Left cardiac atrium (tissue), 4 donors: ENCODE data around the gene SEC16A. TPM values are rescaled to one million over a fixed set of nuclear protein-coding genes. Genes with fewer than 3 reads are reported as not detected.
"Not testable (repeated sequence)": the region's sequence is repeated elsewhere in the genome, so short reads cannot be mapped to it uniquely, and the experiment has no call there.

ENCODE experiments used
- ATAC-seq, 2 donors: fragments of 200-7000 bp; cut with Tn5 transposase; one replicate each; pipeline ENCODE4 v1.9.1; 2020; ENCODE audit warnings: mild to moderate bottlenecking in 2 of 2, moderate library complexity in 2 of 2
- DNase-seq: peaks from one replicate; pipeline ENCODE4 v3.0.0-alpha.2; 2020
- intact Hi-C, 2 donors: fragments of 100-400 bp; cut with DNase I; formaldehyde crosslinking; loops; one replicate each; pipeline versions ENCODE4 v1.14.1 to v1.15.1; 2022 to 2023
- total RNA-seq, 2 donors: library from RNA; stranded (reverse); fragmentation: NEBNext Ultra II Directional; extraction: Animal tissue kit (Norgen Biotek cat#: 25700); gene quantifications; one replicate each; pipeline ENCODE4 v1.2.1, GENCODE V29; 2021
- donor health status: DM: no; HTN: yes; CAD: no.
- donor health status: DM: no; HTN: yes; CAD: no; lungs with severe emphysema.
- donor health status: DM: yes; HTN: yes; CAD: no.
- donor health status: Dilated cardiomyopathy.

Gene SEC16A
- total RNA-seq, 2 donors from 2014 or later = 27.4 to 40.8 TPM

DNA sequence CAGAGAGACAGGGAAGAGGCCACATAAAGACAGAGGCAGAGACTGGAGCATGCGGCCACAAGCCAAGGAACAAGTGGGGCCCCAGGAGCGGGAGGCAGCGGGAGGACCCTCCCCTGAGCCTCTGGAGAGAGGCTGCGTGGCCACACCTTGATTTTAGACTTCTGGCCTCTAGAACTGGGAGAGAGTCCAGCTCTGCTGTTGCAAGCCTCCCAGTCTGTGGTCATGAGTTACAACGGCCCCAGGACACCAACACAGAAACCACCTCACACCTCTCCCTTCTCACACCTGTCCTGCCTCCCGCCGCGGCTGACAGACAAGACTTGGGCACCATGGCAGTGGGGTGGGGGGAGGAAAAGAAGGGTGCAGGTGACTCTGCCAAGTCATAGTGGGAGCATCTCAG is 45.4 kb downstream of the SEC16A start:
- intact Hi-C loops = no loop called here
- no peak for DNase-seq
- ATAC-seq = no peak

GRCh38 chr9:136436055-136436634 is 46.7 kb downstream of the SEC16A start:
- no peak for DNase-seq
- intact Hi-C loops = no loop called here
- no peak for ATAC-seq

GRCh38 chr9:136434580-136435169 is 48.2 kb downstream of the SEC16A start:
- DNase-seq (no peak), ATAC-seq (no peak)
- intact Hi-C loops = no loop called here

DNA sequence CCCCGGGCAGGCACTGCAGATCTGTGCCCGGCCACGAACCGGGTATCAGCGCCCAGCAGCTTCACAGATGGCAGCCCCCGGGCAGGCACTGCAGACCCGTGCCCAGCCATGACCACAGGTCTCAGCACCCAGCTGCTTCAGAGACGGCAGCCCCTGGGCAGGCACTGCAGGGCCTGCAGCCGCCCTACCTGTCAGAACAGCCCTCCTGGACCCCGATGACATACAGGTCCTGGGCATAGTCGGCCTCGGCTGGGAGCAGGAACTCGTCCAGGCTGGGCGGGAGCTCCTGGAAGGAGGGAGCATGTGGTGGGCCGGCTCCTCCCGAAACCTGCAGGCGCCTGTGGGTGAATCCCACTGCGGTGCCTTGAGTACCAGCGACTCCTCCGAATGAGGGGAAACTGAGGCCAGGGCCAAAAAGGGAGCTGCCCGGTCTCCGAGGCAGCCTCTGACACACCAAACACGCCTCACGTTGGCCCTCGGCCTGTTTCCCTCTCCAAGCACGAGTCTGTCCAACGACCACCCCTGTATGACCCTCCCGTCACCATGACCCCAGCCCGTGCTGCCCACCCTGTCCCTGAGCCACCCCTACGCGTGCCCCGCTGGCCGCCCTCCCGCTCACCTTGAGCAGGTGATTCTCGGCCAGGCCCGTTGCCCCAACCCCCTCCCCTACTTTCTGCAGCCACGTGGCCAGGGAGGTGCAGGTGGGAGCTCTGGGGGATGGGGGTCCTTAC is 48.8 kb downstream of the SEC16A start:
- intact Hi-C loops = no loop called here
- no peak for ATAC-seq
- no peak for DNase-seq

GRCh38 chr9:136433043-136433715 is 49.7 kb downstream of the SEC16A start:
- intact Hi-C loops = no loop called here
- DNase-seq = no peak
- ATAC-seq = no peak

- DNase-seq (no peak), ATAC-seq (no peak)
- intact Hi-C loops = no loop called here
These were observed 50.2 kb downstream of the SEC16A start for GRCh38 chr9:136432591-136432990.

- ATAC-seq = no peak
- intact Hi-C loops = no loop called here
- DNase-seq = no peak
These were observed 51.0 kb downstream of the SEC16A start for GRCh38 chr9:136431782-136432350.

DNA sequence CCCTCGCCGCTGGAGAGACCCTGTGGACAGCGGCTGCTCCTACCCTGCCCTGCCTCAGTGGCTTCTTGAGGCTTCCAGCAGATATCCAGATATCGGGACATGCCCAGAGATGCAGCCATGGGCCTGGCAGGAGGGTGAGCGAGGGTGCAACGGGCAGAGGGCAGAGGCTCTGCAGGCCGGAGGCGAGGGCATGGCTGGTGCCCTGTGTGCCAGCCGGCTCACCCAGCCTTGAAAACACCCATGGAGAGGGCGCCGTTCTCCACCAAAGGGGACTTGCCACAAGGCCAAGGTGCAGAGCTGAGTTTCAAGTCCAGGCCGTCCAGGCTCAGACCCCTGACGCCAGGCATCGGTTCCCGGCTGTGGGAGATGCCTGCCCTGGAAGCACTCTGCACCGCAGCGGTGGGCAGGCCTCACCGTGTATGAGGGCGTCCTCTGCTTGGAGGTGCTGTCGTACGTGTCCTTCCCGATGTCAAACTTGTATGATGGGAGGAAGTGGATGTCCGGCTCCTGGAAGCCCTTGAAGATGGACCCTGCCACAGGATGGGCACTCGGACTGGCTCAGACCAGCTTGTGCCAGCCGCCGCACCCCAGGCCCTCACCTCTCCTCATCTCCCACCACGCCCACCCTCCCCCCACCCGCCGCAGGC is 52.1 kb downstream of the SEC16A start:
- no peak for DNase-seq
- ATAC-seq = no peak
- intact Hi-C loops = no loop called here

- intact Hi-C loops = no loop called here
- DNase-seq (no peak), ATAC-seq (no peak)
These were observed 53.0 kb downstream of the SEC16A start for GRCh38 chr9:136429683-136430491.

DNA sequence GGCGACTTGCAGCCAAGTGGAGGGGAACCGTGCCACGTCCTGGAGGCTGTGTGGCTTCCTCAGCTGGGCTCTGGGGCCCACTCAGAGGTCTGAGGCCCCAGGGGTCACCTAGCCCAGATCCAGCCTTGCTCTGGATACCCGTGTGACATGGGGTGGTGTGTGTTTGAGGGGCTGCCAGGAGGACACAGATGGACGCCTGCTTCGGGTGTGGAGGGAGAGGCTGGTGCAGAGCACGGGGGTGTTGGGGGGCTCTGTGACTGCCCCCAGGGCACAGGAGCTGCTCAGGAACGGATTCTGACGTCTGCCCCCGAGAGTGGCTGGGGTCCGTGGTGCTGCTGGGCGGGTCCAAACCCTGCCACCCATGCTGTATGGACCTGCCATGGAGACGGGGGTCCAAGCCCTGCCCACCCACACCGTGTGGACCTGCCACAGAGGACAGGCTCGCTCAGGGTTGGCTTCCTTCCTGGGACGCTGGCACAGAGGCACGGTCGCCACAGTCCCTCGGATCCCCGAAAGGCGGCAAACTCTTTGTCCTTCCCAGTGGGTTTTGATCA is 53.7 kb downstream of the SEC16A start:
- intact Hi-C loops = no loop called here
- ATAC-seq (no peak), DNase-seq (no peak)

DNA sequence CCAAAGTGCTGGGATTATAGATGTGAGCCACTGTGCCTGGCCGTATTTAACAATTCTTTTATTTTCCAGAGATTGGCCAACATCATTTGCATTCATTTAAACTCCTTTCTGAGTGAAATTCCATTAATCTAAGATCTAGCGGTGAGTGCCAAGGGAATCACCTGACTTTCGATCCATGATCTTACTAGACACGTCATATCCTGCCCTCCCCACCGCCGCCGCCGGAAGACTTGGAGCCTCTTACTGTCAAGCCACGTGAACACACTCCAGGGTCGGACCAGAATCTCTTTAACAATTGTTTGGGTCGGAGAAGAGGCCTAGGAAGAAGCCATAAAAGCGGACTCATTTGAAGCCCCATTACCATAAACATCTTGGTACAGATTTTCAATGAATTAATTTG is 56.1 kb downstream of the SEC16A start:
- DNase-seq (no peak), ATAC-seq (no peak)
- intact Hi-C loops = no loop called here

- DNase-seq, ATAC-seq, intact Hi-C loops: not testable (repeated sequence)
These were observed 57.5 kb downstream of the SEC16A start for GRCh38 chr9:136425367-136425766.

DNA sequence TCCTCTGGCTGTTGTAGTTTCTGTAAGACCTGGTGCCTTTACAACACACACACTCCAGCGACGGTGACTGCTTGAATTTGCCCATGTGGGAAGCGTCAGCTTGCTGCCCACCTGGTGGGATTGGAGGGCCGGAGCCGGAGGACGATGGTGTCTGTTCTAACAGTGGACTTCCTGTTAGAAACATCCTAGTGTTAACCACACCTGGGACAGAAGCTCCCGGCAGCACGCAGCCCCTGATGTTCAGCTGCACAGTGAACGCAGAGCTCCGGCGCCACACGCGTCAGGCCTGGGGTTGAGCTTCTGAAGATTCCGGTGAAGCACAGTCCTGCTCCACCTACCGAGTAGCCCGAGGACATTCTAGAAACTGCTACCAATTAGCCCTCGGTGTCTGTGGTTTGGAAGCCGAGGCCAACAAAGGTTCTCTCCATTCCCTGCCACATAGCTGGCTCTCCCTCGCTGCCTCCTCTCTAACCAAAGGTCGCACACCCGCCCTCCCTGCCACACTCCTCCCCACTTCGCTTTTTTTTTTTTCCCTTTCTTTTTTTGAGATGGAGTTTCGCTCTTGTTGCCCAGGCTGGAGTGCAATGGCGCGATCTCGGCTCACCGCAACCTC is 58.0 kb downstream of the SEC16A start:
- ATAC-seq = no peak
- intact Hi-C loops = no loop called here
- DNase-seq = no peak

- ATAC-seq (no peak), DNase-seq (no peak)
- intact Hi-C loops = no loop called here
These were observed 59.3 kb downstream of the SEC16A start for GRCh38 chr9:136423432-136424146.

DNA sequence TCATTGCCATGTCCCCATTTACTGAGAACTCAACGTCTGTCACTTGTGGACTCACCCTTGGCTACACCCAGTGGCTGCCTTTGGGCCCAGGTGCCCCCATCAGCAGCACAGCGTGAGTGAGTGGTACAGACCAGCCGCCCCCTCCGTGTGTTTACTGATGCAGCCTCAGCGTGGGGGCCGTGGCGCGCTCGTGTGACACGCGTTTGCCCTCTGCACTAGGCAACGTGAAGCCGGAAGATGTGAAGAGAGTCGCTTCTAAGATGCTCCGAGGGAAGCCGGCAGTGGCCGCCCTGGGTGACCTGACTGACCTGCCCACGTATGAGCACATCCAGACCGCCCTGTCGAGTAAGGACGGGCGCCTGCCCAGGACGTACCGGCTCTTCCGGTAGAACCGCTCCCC is 60.0 kb downstream of the SEC16A start:
- intact Hi-C loops = no loop called here
- ATAC-seq = no peak
- DNase-seq = no peak

GRCh38 chr9:136421791-136422190 is 61.0 kb downstream of the SEC16A start:
- ATAC-seq (no peak), DNase-seq (no peak)
- intact Hi-C loops = no loop called here

DNA sequence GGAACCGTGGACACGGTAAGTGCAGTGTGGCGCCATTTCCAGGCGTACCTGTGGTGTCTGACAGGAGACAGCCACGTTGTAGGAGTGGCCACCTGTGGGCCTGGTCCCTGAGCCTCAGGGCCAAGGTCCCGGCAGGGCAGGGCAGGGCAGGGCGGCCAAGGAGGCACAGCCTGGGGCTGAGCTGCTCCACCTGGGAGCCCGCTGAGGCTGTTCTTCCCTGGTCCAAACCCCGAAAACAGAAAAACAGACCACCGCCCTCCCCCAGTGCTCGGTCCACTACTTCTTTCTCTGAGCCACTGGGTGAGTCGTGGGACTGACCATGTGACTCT is 63.8 kb downstream of the SEC16A start:
- intact Hi-C loops = no loop called here
- DNase-seq (no peak), ATAC-seq (no peak)
